ENCODE measurements around the gene PLXNA2. TPM values are rescaled to one million over a fixed set of nuclear protein-coding genes. Genes with fewer than 3 reads are reported as not detected.

PLXNA2 gene
- total and polyA plus RNA-seq, 2 of the 8 experiments (the other 6 are each of a cell fraction or from before 2014, with no cell fraction given) = 0.33 to 1.5 TPM

DNA sequence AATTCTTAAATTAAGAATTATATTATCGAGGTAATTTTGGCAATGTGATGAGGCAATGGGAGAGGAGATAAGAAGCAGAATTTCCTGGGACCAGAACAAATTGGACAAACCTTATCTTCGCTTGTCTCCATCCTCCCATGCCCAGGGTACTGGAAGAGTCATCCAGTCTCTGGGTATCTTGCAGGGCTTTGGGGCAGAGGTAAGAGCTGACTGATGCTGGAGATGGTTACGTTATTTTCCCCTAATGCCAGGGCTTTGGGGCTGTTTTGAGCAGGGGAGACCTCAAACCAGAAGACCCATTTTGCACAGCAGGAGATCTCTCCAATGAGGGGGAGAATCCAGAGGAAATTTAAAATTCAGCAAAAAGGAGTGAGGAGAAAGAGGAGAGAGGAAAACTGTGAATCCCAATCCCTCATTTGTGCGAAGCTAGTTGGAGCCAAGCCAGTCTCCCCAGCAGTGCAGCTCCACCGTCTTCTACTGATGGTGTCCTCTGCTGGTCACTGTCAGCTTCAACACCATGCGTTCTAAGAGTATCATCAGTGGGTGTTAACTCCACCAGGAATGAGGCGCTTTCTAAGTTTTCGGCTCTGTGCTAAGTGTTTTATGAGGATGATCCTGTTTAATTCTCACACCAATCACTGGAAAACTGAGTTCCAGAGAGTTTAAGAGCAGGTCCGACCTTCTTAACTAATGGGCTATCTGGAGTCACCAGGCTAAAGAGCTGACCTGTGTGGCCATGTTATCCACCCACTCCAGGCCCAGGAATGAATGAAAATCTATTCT, 246.5 kb downstream of the PLXNA2 start (continued):
- TF ChIP-seq, protein P1, sequence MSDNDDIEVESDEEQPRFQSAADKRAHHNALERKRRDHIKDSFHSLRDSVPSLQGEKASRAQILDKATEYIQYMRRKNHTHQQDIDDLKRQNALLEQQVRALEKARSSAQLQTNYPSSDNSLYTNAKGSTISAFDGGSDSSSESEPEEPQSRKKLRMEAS (IDR thresholded peaks at IDR 0.05) = peak; percentile 57
- TF ChIP-seq KDM5A (IDR thresholded peaks at IDR 0.05; ENCODE audit: low read length) = no peak
- peak; percentile 47 to 59 for TF ChIP-seq RAD21 (IDR thresholded peaks at IDR 0.05 in 1 of 2, conservative IDR thresholded peaks at IDR 0.05 in 1 of 2; ENCODE audit: low read depth in 2 of 2, low read length in 2 of 2)
- TF ChIP-seq TEAD4 (IDR thresholded peaks at IDR 0.05; ENCODE audit: low read depth, low read length) = no peak
- TF ChIP-seq, protein P2, sequence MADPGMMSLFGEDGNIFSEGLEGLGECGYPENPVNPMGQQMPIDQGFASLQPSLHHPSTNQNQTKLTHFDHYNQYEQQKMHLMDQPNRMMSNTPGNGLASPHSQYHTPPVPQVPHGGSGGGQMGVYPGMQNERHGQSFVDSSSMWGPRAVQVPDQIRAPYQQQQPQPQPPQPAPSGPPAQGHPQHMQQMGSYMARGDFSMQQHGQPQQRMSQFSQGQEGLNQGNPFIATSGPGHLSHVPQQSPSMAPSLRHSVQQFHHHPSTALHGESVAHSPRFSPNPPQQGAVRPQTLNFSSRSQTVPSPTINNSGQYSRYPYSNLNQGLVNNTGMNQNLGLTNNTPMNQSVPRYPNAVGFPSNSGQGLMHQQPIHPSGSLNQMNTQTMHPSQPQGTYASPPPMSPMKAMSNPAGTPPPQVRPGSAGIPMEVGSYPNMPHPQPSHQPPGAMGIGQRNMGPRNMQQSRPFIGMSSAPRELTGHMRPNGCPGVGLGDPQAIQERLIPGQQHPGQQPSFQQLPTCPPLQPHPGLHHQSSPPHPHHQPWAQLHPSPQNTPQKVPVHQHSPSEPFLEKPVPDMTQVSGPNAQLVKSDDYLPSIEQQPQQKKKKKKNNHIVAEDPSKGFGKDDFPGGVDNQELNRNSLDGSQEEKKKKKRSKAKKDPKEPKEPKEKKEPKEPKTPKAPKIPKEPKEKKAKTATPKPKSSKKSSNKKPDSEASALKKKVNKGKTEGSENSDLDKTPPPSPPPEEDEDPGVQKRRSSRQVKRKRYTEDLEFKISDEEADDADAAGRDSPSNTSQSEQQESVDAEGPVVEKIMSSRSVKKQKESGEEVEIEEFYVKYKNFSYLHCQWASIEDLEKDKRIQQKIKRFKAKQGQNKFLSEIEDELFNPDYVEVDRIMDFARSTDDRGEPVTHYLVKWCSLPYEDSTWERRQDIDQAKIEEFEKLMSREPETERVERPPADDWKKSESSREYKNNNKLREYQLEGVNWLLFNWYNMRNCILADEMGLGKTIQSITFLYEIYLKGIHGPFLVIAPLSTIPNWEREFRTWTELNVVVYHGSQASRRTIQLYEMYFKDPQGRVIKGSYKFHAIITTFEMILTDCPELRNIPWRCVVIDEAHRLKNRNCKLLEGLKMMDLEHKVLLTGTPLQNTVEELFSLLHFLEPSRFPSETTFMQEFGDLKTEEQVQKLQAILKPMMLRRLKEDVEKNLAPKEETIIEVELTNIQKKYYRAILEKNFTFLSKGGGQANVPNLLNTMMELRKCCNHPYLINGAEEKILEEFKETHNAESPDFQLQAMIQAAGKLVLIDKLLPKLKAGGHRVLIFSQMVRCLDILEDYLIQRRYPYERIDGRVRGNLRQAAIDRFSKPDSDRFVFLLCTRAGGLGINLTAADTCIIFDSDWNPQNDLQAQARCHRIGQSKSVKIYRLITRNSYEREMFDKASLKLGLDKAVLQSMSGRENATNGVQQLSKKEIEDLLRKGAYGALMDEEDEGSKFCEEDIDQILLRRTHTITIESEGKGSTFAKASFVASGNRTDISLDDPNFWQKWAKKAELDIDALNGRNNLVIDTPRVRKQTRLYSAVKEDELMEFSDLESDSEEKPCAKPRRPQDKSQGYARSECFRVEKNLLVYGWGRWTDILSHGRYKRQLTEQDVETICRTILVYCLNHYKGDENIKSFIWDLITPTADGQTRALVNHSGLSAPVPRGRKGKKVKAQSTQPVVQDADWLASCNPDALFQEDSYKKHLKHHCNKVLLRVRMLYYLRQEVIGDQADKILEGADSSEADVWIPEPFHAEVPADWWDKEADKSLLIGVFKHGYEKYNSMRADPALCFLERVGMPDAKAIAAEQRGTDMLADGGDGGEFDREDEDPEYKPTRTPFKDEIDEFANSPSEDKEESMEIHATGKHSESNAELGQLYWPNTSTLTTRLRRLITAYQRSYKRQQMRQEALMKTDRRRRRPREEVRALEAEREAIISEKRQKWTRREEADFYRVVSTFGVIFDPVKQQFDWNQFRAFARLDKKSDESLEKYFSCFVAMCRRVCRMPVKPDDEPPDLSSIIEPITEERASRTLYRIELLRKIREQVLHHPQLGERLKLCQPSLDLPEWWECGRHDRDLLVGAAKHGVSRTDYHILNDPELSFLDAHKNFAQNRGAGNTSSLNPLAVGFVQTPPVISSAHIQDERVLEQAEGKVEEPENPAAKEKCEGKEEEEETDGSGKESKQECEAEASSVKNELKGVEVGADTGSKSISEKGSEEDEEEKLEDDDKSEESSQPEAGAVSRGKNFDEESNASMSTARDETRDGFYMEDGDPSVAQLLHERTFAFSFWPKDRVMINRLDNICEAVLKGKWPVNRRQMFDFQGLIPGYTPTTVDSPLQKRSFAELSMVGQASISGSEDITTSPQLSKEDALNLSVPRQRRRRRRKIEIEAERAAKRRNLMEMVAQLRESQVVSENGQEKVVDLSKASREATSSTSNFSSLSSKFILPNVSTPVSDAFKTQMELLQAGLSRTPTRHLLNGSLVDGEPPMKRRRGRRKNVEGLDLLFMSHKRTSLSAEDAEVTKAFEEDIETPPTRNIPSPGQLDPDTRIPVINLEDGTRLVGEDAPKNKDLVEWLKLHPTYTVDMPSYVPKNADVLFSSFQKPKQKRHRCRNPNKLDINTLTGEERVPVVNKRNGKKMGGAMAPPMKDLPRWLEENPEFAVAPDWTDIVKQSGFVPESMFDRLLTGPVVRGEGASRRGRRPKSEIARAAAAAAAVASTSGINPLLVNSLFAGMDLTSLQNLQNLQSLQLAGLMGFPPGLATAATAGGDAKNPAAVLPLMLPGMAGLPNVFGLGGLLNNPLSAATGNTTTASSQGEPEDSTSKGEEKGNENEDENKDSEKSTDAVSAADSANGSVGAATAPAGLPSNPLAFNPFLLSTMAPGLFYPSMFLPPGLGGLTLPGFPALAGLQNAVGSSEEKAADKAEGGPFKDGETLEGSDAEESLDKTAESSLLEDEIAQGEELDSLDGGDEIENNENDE (IDR thresholded peaks at IDR 0.05; ENCODE audit: insufficient replicate concordance, low read length) = no peak
